ENCODE data around the gene PMFBP1.
A peak's percentile ranks its signal among the peaks of the same experiment; 100 is the strongest.

The PMFBP1 gene

GRCh38 chr16:72197545-72197944 is 25.6 kb upstream of the PMFBP1 start:
- TF ChIP-seq Cebpa-rat (IDR thresholded peaks at IDR 0.05): no peak
- Histone ChIP-seq H3K9me3 (replicated peaks in 1 of 11) (peaks cover 0 to 13% (median 6%) of the 10 kb centered on the region in 11 experiments; a peak in 11 of 22 replicates), H3K27me3 (no peaks in the 10 kb centered on the region), H3K4me2 (peak overlapping the region in 9 of 11 experiments; percentile 9 to 85 (median 26); a peak in 14 of 22 replicates), H3K36me3 (no peaks in the 10 kb centered on the region), H3K9ac (peak overlapping the region in 1 of 11 experiments; percentile 10; a peak in 2 of 22 replicates), H3K4me3 (no peak overlapping the region), H3K27ac (peak overlapping the region in 4 of 11 experiments; percentile 1 to 18 (median 12); a peak in 4 of 22 replicates), H4K20me1 (no peaks in the 10 kb centered on the region), H3K4me1 (peaks cover 23 to 96% (median 65%) of the 10 kb centered on the region in 10 experiments)

GRCh38 chr16:72195609-72196008 is 23.7 kb upstream of the PMFBP1 start:
- H3K4me2 ChIP-seq: peak overlapping the region in 9 of 11 experiments; percentile 2 to 85 (median 49); a peak in 12 of 22 replicates
- TF ChIP-seq Cebpa-rat (IDR thresholded peaks at IDR 0.05): no peak
- H3K9me3 ChIP-seq (replicated peaks in 1 of 11): no peaks in the 10 kb centered on the region
- peaks cover 15 to 99% (median 48%) of the 10 kb centered on the region in 10 experiments; a peak in 18 of 20 replicates for H3K4me1 ChIP-seq
- H3K36me3 ChIP-seq: no peaks in the 10 kb centered on the region
- no peak overlapping the region for H3K4me3 ChIP-seq
- H3K27me3 ChIP-seq: no peaks in the 10 kb centered on the region
- H4K20me1 ChIP-seq: no peaks in the 10 kb centered on the region
- peak overlapping the region in 3 of 11 experiments; percentile 13 to 56 (median 44); a peak in 3 of 22 replicates for H3K27ac ChIP-seq
- peak overlapping the region in 1 of 11 experiments; percentile 47; a peak in 2 of 22 replicates for H3K9ac ChIP-seq

GRCh38 chr16:72191551-72191950 is 19.6 kb upstream of the PMFBP1 start:
- H3K27me3 ChIP-seq: no peaks in the 10 kb centered on the region

GRCh38 chr16:72189865-72190371 is 18.0 kb upstream of the PMFBP1 start:
- Histone ChIP-seq H3K27me3 (no peaks in the 10 kb centered on the region), H3K9ac (peak overlapping the region in 3 of 11 experiments; percentile 51 to 81 (median 81); a peak in 6 of 22 replicates), H4K20me1 (no peaks in the 10 kb centered on the region), H3K4me2 (peak overlapping the region in 3 of 11 experiments; percentile 2 to 66 (median 64); a peak in 5 of 22 replicates), H3K27ac (peak overlapping the region in 3 of 11 experiments; percentile 79 to 99 (median 88); a peak in 7 of 22 replicates), H3K4me1 (peaks cover under 1 to 92% (median 8%) of the 10 kb centered on the region in 10 experiments; a peak in 17 of 20 replicates), H3K9me3 (replicated peaks in 1 of 11) (peaks cover 8 to 23% (median 17%) of the 10 kb centered on the region in 11 experiments; a peak in 21 of 22 replicates), H3K36me3 (peaks cover 0 to 7% (median 0%) of the 10 kb centered on the region in 11 experiments; a peak in 1 of 22 replicates), H3K4me3 (no peak overlapping the region)
- TF ChIP-seq Cebpa-rat (IDR thresholded peaks at IDR 0.05): no peak

More at GRCh38 chr16:72191551-72191950, 19.6 kb upstream of the PMFBP1 start:
- TF ChIP-seq Cebpa-rat (IDR thresholded peaks at IDR 0.05): no peak
- H4K20me1 ChIP-seq: no peaks in the 10 kb centered on the region
- peak overlapping the region in 3 of 11 experiments; percentile 26 to 99 (median 88); a peak in 5 of 22 replicates for H3K27ac ChIP-seq
- H3K36me3 ChIP-seq: peaks cover 0 to 7% (median 0%) of the 10 kb centered on the region in 11 experiments; a peak in 1 of 22 replicates
- H3K9me3 ChIP-seq (replicated peaks in 1 of 11): peaks cover 8 to 23% (median 17%) of the 10 kb centered on the region in 11 experiments; a peak in 21 of 22 replicates
- no peak overlapping the region for H3K4me3 ChIP-seq
- peak overlapping the region in 2 of 11 experiments; percentile 51 to 77; a peak in 4 of 22 replicates for H3K9ac ChIP-seq
- H3K4me2 ChIP-seq: peak overlapping the region in 2 of 11 experiments; percentile 62 to 66; a peak in 4 of 22 replicates
- peaks cover 7 to 98% (median 16%) of the 10 kb centered on the region in 10 experiments; a peak in 17 of 20 replicates for H3K4me1 ChIP-seq

GRCh38 chr16:72188541-72188940 is 16.6 kb upstream of the PMFBP1 start:
- no peaks in the 10 kb centered on the region for H4K20me1 ChIP-seq
- H3K9ac ChIP-seq: no peak overlapping the region
- no peak for TF ChIP-seq Cebpa-rat (IDR thresholded peaks at IDR 0.05)
- peak overlapping the region in 3 of 11 experiments; percentile 79 to 99 (median 88); a peak in 5 of 22 replicates for H3K27ac ChIP-seq
- H3K27me3 ChIP-seq: no peaks in the 10 kb centered on the region
- H3K4me2 ChIP-seq: peak overlapping the region in 2 of 11 experiments; percentile 49 to 64; a peak in 4 of 22 replicates
- peaks cover 0 to 7% (median 0%) of the 10 kb centered on the region in 11 experiments; a peak in 1 of 22 replicates for H3K36me3 ChIP-seq
- H3K9me3 ChIP-seq (replicated peaks in 1 of 11): peaks cover 8 to 23% (median 17%) of the 10 kb centered on the region in 11 experiments; a peak in 21 of 22 replicates
- H3K4me3 ChIP-seq: no peak overlapping the region
- H3K4me1 ChIP-seq: peaks cover 0 to 80% (median 0%) of the 10 kb centered on the region in 10 experiments; a peak in 6 of 20 replicates

GRCh38 chr16:72187551-72187950 is 15.6 kb upstream of the PMFBP1 start:
- H3K9me3 ChIP-seq (replicated peaks in 1 of 11): peaks cover 8 to 23% (median 17%) of the 10 kb centered on the region in 11 experiments; a peak in 21 of 22 replicates
- no peak overlapping the region for H3K9ac ChIP-seq
- H3K4me1 ChIP-seq: peaks cover 0 to 81% (median 5%) of the 10 kb centered on the region in 10 experiments; a peak in 9 of 20 replicates

GRCh38 chr16:72182976-72183375 is 11.0 kb upstream of the PMFBP1 start:
- peak overlapping the region in 4 of 11 experiments; percentile 15 to 74 (median 37); a peak in 9 of 22 replicates for H3K4me2 ChIP-seq
- H4K20me1 ChIP-seq: no peaks in the 10 kb centered on the region
- peaks cover 0 to 42% (median 3%) of the 10 kb centered on the region in 10 experiments; a peak in 8 of 20 replicates for H3K4me1 ChIP-seq
- H3K9ac ChIP-seq: no peak overlapping the region
- H3K27ac ChIP-seq: peak overlapping the region in 3 of 11 experiments; percentile 27 to 45 (median 38); a peak in 4 of 22 replicates
- no peaks in the 10 kb centered on the region for H3K27me3 ChIP-seq
- no peaks in the 10 kb centered on the region for H3K36me3 ChIP-seq
- peaks cover 0 to 5% (median 0%) of the 10 kb centered on the region in 11 experiments; a peak in 1 of 22 replicates for H3K9me3 ChIP-seq (replicated peaks in 1 of 11)
- no peak for TF ChIP-seq Cebpa-rat (IDR thresholded peaks at IDR 0.05)
- no peak overlapping the region for H3K4me3 ChIP-seq

More at GRCh38 chr16:72187551-72187950, 15.6 kb upstream of the PMFBP1 start:
- TF ChIP-seq Cebpa-rat (IDR thresholded peaks at IDR 0.05): no peak
- Histone ChIP-seq H3K4me2 (peak overlapping the region in 1 of 11 experiments; percentile 25; a peak in 2 of 22 replicates), H3K36me3 (peaks cover 0 to 7% (median 0%) of the 10 kb centered on the region in 11 experiments; a peak in 1 of 22 replicates), H3K4me3 (no peak overlapping the region), H3K27me3 (no peaks in the 10 kb centered on the region), H3K27ac (no peak overlapping the region; a peak in 1 of 22 replicates), H4K20me1 (no peaks in the 10 kb centered on the region)

- H3K27me3 ChIP-seq: no peaks in the 10 kb centered on the region
Observed at GRCh38 chr16:72179204-72179970, 7.4 kb upstream of the PMFBP1 start.

More at GRCh38 chr16:72179204-72179970, 7.4 kb upstream of the PMFBP1 start:
- peaks cover 6 to 39% (median 19%) of the 10 kb centered on the region in 10 experiments; a peak in 18 of 20 replicates for H3K4me1 ChIP-seq
- H3K4me2 ChIP-seq: no peak overlapping the region
- peaks cover 9 to 27% (median 16%) of the 10 kb centered on the region in 11 experiments; a peak in 18 of 22 replicates for H3K9me3 ChIP-seq (replicated peaks in 1 of 11)
- H3K27ac ChIP-seq: no peak overlapping the region
- H3K9ac ChIP-seq: no peak overlapping the region
- no peaks in the 10 kb centered on the region for H4K20me1 ChIP-seq
- H3K36me3 ChIP-seq: no peaks in the 10 kb centered on the region
- H3K4me3 ChIP-seq: no peak overlapping the region
- TF ChIP-seq Cebpa-rat (IDR thresholded peaks at IDR 0.05): no peak
